ENCODE measurements around the gene TRIM63. TPM values are rescaled to one million over a fixed set of nuclear protein-coding genes. Genes with fewer than 3 reads are reported as not detected.

TRIM63 gene
- total and polyA plus RNA-seq, 2 donors (not counting 3 experiments of a cell fraction or from before 2014, with no cell fraction given), result not detected

DNA sequence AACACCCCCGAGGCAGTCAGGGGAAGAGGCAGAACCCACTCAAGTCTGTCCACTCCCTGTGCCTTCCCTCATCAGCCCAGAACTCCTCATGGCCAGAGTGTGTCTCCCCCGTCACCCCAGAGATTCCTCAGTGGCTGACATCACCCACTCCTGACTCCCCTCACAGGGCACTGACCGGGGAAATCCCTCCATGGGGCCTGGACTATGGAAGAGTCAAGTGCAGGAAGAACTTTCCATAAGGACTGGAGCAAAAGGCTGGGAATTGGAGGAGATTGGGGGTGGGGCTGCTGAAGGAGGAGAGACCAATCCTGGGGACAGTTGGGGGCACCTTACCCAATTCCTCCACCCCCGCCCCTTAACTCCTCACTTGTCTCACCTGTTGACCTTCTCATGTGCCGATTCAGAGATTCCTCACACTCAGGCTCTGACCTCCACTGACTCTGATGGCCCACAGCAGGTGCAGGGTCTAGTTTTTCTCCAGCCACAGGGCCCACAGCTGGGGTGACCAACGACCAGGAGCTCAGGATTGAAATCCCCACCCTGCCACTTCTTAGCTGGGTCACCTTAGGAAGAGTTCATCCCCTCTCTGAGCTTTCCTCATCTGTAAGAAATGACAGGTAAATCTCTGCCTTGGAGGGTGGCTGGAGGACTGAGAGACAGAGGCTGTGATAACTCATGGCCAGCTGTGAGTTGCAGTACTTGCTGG lies 46.3 kb downstream of the TRIM63 start:
- no peaks in the 10 kb centered on the region for H4K20me1 ChIP-seq (replicated peaks; ENCODE audit: control insufficient read depth, extremely low read depth, insufficient read depth, low read length)
- H3K27ac ChIP-seq (ENCODE audit: insufficient read depth, low read depth, low read length), result no peak overlapping the region
- no peaks in the 10 kb centered on the region for H3K9me3 ChIP-seq (replicated peaks; ENCODE audit: control insufficient read depth, insufficient read depth, low read length)
- H3K36me3 ChIP-seq (ENCODE audit: control insufficient read depth in 2 of 2, extremely low read depth in 1 of 2, insufficient read depth in 2 of 2, low read length in 2 of 2), result no peaks in the 10 kb centered on the region
- no peak for TF ChIP-seq EZH2 (IDR thresholded peaks at IDR 0.05; ENCODE audit: borderline replicate concordance, low read depth, low read length, severe bottlenecking)
- no peak for TF ChIP-seq FOS (IDR thresholded peaks at IDR 0.05; ENCODE audit: borderline replicate concordance, insufficient read depth, low read length)
- no peak for TF ChIP-seq POLR2AphosphoS5 (IDR thresholded peaks at IDR 0.05; ENCODE audit: insufficient read depth, low read depth, low read length)
- no peak for TF ChIP-seq JUN (IDR thresholded peaks at IDR 0.05; ENCODE audit: borderline replicate concordance, insufficient read depth, insufficient read length, low read depth)
- TF ChIP-seq, protein P1, sequence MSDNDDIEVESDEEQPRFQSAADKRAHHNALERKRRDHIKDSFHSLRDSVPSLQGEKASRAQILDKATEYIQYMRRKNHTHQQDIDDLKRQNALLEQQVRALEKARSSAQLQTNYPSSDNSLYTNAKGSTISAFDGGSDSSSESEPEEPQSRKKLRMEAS (IDR thresholded peaks at IDR 0.05; ENCODE audit: insufficient read depth, insufficient read length), result no peak
- TF ChIP-seq MYC (IDR thresholded peaks at IDR 0.05; ENCODE audit: low read depth, low read length), result no peak
- TF ChIP-seq GATA2 (IDR thresholded peaks at IDR 0.05; ENCODE audit: insufficient read depth, insufficient read length, low read depth, low read length), result no peak
- H3K4me2 ChIP-seq (ENCODE audit: insufficient read depth, low read length), result no peak overlapping the region
- dilution Hi-C loops (cut with MboI; ENCODE audit: extremely low pct_ligation_motif_present, low sequenced_read_pairs) (no loop called here), intact Hi-C loops (cut with micrococcal nuclease) (no loop called here)
- ChIA-PET POLR2A (no interaction called here), CTCF (interaction anchor here (2.0 to 2.9 kb wide), 2 partner anchors 14 to 126 kb away, joined by 6 to 8 read pairs; no protein-coding TSS in a partner anchor)
- peak overlapping the region; percentile 53 for H2AFZ ChIP-seq (ENCODE audit: low read depth, low read length)
- H3K4me3 ChIP-seq (replicated peaks in 1 of 3; ENCODE audit: insufficient read depth in 1 of 3, low read depth in 1 of 3, low read length in 3 of 3), result no peak overlapping the region
- DNase-seq (ENCODE audit: low read depth, low spot score) (no peak), FAIRE-seq (no peak)
- BruUV-seq (replicated peaks), result no TSS peak
- H3K9me1 ChIP-seq (replicated peaks; ENCODE audit: control insufficient read depth, extremely low read depth, insufficient read depth, low read length), result no peaks in the 10 kb centered on the region
- H3K9ac ChIP-seq (replicated peaks; ENCODE audit: extremely low read depth, insufficient read depth, low read length), result no peak overlapping the region
- H3K4me1 ChIP-seq (ENCODE audit: control insufficient read depth, extremely low read depth, insufficient read depth, low read length), result no peaks in the 10 kb centered on the region
- no peaks in the 10 kb centered on the region for H3K79me2 ChIP-seq (ENCODE audit: control insufficient read depth, insufficient read depth, low read length)
- H3K27me3 ChIP-seq (ENCODE audit: control insufficient read depth in 2 of 2, insufficient read depth in 2 of 2, low read length in 2 of 2), result peaks cover 2 to 4% of the 10 kb centered on the region in 2 experiments
